Retinal pigment epithelial cell (primary cell): Measurements from ENCODE around the gene CLOCK.

ENCODE experiments used
- DNase-seq: peaks from one replicate; pipeline ENCODE4 v3.0.0-alpha.2; 2010; ENCODE audit warnings: low read depth
- H3K4me3 ChIP-seq: 2 replicates; pipeline ENCODE4 v1.5.1; 2011; ENCODE audit warnings: mild to moderate bottlenecking, low read length, control low read depth, moderate library complexity
- CTCF ChIP-seq: conservative IDR thresholded peaks from 2 replicates; pipeline ENCODE4 v1.5.1; 2011; ENCODE audit warnings: low read depth, low read length, control low read depth, inconsistent platforms

CLOCK gene

GRCh38 chr4:55393461-55394320 is 153.0 kb downstream of the CLOCK start:
- no peak overlapping the region for H3K4me3 ChIP-seq
- no peak for DNase-seq
- no peak for TF ChIP-seq CTCF

- no peak overlapping the region for H3K4me3 ChIP-seq
- no peak for TF ChIP-seq CTCF
- DNase-seq: no peak
Observed at GRCh38 chr4:55386840-55387239, 159.9 kb downstream of the CLOCK start.

GRCh38 chr4:55386073-55386472 is 160.6 kb downstream of the CLOCK start:
- no peak for DNase-seq

GRCh38 chr4:55385201-55385649 is 161.5 kb downstream of the CLOCK start:
- TF ChIP-seq CTCF: no peak
- no peak for DNase-seq
- no peak overlapping the region for H3K4me3 ChIP-seq

More at GRCh38 chr4:55386073-55386472, 160.6 kb downstream of the CLOCK start:
- no peak overlapping the region for H3K4me3 ChIP-seq
- TF ChIP-seq CTCF: no peak

- H3K4me3 ChIP-seq: no peak overlapping the region
- DNase-seq: no peak
- TF ChIP-seq CTCF: no peak
Observed at GRCh38 chr4:55382488-55383003, 164.2 kb downstream of the CLOCK start.

- TF ChIP-seq CTCF: no peak
Observed at GRCh38 chr4:55381502-55381901, 165.2 kb downstream of the CLOCK start.

GRCh38 chr4:55380576-55380975 is 166.1 kb downstream of the CLOCK start:
- H3K4me3 ChIP-seq: no peak overlapping the region
- DNase-seq: no peak
- TF ChIP-seq CTCF: no peak

More at GRCh38 chr4:55381502-55381901, 165.2 kb downstream of the CLOCK start:
- no peak for DNase-seq
- no peak overlapping the region for H3K4me3 ChIP-seq
